Neural progenitor cell (in vitro differentiated cells): Measurements from ENCODE around the gene CPEB2. TPM values are rescaled to one million over a fixed set of nuclear protein-coding genes. Genes with fewer than 3 reads are reported as not detected.

Source experiments
- DNase-seq: peaks from one replicate; pipeline ENCODE4 v3.0.0-alpha.2; 2016; ENCODE audit warnings: low spot score
- H2AFZ ChIP-seq: fragments of 200-600 bp; sonication (generic); replicated peaks from 2 replicates; pipeline ENCODE4 v1.6.1; 2016; ENCODE audit warnings: antibody characterized with exemption
- H3F3A ChIP-seq: fragments of 200-600 bp; sonication (generic); 2 replicates; pipeline ENCODE4 v1.6.1; 2016; ENCODE audit warnings: antibody characterized with exemption, low read depth
- H3K27ac ChIP-seq: fragments of 200-600 bp; sonication (generic); 2 replicates; pipeline ENCODE4 v1.5.1; 2016; ENCODE audit warnings: mild to moderate bottlenecking
- H3K27me3 ChIP-seq: fragments of 200-600 bp; sonication (generic); 2 replicates; pipeline ENCODE4 v1.6.1; 2016; ENCODE audit warnings: mild to moderate bottlenecking, moderate library complexity
- H3K36me3 ChIP-seq: fragments of 200-600 bp; sonication (generic); 2 replicates; pipeline ENCODE4 v1.5.1; 2016
- H3K4me1 ChIP-seq: fragments of 200-600 bp; sonication (generic); 2 replicates; pipeline ENCODE4 v1.6.1; 2016; ENCODE audit warnings: mixed run types
- H3K4me2 ChIP-seq: fragments of 200-600 bp; sonication (generic); 2 replicates; pipeline ENCODE4 v1.6.1; 2016
- H3K4me3 ChIP-seq: fragments of 200-600 bp; sonication (generic); 2 replicates; pipeline ENCODE4 v1.5.1; 2016
- H3K79me2 ChIP-seq: fragments of 200-600 bp; sonication (generic); 2 replicates; pipeline ENCODE4 v1.6.1; 2016; ENCODE audit warnings: low read depth
- H3K9ac ChIP-seq: fragments of 200-600 bp; sonication (generic); 2 replicates; pipeline ENCODE4 v1.6.1; 2016
- H3K9me3 ChIP-seq: fragments of 200-600 bp; sonication (generic); 2 replicates; pipeline ENCODE4 v1.5.1; 2016; ENCODE audit warnings: low read depth
- H4K20me1 ChIP-seq: fragments of 200-600 bp; sonication (generic); 2 replicates; pipeline ENCODE4 v1.6.1; 2016; ENCODE audit warnings: low read depth
- H3K27ac Mint-ChIP-seq: 3 replicates; pipeline ENCODE4 v1.8.0; 2021; ENCODE audit warnings: mixed read lengths
- H3K27me3 Mint-ChIP-seq: 2 replicates; pipeline ENCODE4 v1.8.0; 2022; ENCODE audit warnings: low read depth, mild to moderate bottlenecking, inconsistent platforms, moderate library complexity, mixed read lengths; ENCODE audit not compliant: insufficient read depth
- H3K36me3 Mint-ChIP-seq: 3 replicates; pipeline ENCODE4 v1.8.0; 2021; ENCODE audit warnings: mixed read lengths
- H3K4me1 Mint-ChIP-seq: 3 replicates; pipeline ENCODE4 v1.8.0; 2021; ENCODE audit warnings: mixed read lengths
- H3K4me3 Mint-ChIP-seq: 3 replicates; pipeline ENCODE4 v1.8.0; 2021; ENCODE audit warnings: mild to moderate bottlenecking, moderate library complexity, mixed read lengths
- H3K9me3 Mint-ChIP-seq: 3 replicates; pipeline ENCODE4 v1.8.0; 2020; ENCODE audit warnings: mixed read lengths
- EZH2 ChIP-seq: fragments of 200-600 bp; sonication (generic); IDR thresholded peaks from 2 replicates; pipeline ENCODE4 v1.6.1; 2017; ENCODE audit warnings: antibody characterized with exemption, mild to moderate bottlenecking, moderate library complexity
- EZH2phosphoT487 ChIP-seq: fragments of 200-600 bp; sonication (generic); IDR thresholded peaks from 2 replicates; pipeline ENCODE4 v1.6.1; 2017; ENCODE audit warnings: antibody characterized with exemption
- total RNA-seq: library from RNA; depleted of rRNA; stranded (reverse); fragments of >200 nt; gene quantifications from 2 replicates; pipeline ENCODE4 v1.2.3, GENCODE V29; 2015; ENCODE audit warnings: low replicate concordance
- TF ChIP-seq, protein P1 (sequence below): fragments of 200-600 bp; sonication (generic); IDR thresholded peaks from 2 replicates; pipeline ENCODE4 v1.5.1; 2017; ENCODE audit warnings: antibody characterized with exemption, mild to moderate bottlenecking

Gene CPEB2
- total RNA-seq, 1 donor from 2014 or later, result 1.9 TPM

DNA sequence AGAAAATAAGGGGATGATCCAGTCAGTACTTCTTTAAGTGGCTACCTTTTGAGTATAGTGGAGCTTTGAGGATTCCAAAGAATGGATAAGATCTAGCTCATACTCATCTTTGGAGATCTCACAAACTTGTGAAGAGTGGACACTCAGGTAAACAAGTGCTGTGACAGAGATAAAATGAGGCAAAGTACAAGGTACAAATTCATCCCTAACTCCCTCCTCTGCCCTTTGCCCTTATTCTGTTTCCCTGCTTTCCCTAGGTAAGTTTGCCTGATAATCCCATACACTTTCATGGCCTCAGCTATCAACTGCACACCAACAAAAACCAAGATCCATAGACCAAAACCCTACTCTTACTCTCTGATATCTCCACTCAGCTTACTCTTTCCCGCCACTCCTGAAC lies 16.4 kb upstream of the CPEB2 start:
- Histone ChIP-seq H3K79me2 (no peaks in the 10 kb centered on the region), H4K20me1 (no peaks in the 10 kb centered on the region), H3K9me3 (no peaks in the 10 kb centered on the region), H3K27ac (no peak overlapping the region), H3K4me2 (no peak overlapping the region), H3K27me3 (no peaks in the 10 kb centered on the region), H2AFZ (no peak overlapping the region), H3K36me3 (no peaks in the 10 kb centered on the region), H3K4me1 (no peaks in the 10 kb centered on the region), H3F3A (no peaks in the 10 kb centered on the region), H3K4me3 (no peak overlapping the region), H3K9ac (no peak overlapping the region)
- Mint-ChIP-seq H3K4me3 (no peak overlapping the region), H3K27ac (no peak overlapping the region), H3K4me1 (no peaks in the 10 kb centered on the region), H3K9me3 (no peaks in the 10 kb centered on the region), H3K36me3 (no peaks in the 10 kb centered on the region), H3K27me3 (no peaks in the 10 kb centered on the region)
- no peak for TF ChIP-seq EZH2
- TF ChIP-seq EZH2phosphoT487, result no peak
- TF ChIP-seq, protein P1, sequence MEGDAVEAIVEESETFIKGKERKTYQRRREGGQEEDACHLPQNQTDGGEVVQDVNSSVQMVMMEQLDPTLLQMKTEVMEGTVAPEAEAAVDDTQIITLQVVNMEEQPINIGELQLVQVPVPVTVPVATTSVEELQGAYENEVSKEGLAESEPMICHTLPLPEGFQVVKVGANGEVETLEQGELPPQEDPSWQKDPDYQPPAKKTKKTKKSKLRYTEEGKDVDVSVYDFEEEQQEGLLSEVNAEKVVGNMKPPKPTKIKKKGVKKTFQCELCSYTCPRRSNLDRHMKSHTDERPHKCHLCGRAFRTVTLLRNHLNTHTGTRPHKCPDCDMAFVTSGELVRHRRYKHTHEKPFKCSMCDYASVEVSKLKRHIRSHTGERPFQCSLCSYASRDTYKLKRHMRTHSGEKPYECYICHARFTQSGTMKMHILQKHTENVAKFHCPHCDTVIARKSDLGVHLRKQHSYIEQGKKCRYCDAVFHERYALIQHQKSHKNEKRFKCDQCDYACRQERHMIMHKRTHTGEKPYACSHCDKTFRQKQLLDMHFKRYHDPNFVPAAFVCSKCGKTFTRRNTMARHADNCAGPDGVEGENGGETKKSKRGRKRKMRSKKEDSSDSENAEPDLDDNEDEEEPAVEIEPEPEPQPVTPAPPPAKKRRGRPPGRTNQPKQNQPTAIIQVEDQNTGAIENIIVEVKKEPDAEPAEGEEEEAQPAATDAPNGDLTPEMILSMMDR, result no peak
- no peak for DNase-seq

DNA sequence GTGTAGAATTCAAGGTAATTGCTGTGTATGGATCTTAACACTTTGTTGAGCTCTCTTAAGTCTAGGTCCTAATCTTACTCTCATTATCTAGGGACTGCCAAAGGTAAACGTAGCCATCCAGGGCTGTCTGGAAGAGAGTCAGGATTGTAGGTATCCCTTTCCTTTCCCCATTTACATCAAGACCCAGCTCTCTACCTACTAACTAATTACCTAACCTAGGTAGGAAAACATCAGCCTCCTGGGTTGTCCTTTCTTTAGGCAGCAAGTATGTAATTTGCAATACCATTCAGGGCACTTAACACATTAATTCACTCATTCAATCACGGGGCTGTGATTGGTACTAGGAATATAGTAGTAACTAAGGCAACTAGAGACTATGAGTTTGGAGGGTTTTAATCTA lies 15.2 kb upstream of the CPEB2 start:
- Histone ChIP-seq H3K79me2 (no peaks in the 10 kb centered on the region), H3K4me2 (no peak overlapping the region), H3K4me3 (no peak overlapping the region), H2AFZ (no peak overlapping the region), H3K27ac (no peak overlapping the region), H4K20me1 (no peaks in the 10 kb centered on the region), H3K36me3 (no peaks in the 10 kb centered on the region), H3K27me3 (no peaks in the 10 kb centered on the region), H3K4me1 (no peaks in the 10 kb centered on the region), H3F3A (no peaks in the 10 kb centered on the region), H3K9me3 (no peaks in the 10 kb centered on the region), H3K9ac (no peak overlapping the region)
- TF ChIP-seq EZH2 (no peak), EZH2phosphoT487 (no peak)
- TF ChIP-seq, protein P1, result no peak
- no peaks in the 10 kb centered on the region for H3K27me3 Mint-ChIP-seq
- no peaks in the 10 kb centered on the region for H3K9me3 Mint-ChIP-seq
- no peaks in the 10 kb centered on the region for H3K4me1 Mint-ChIP-seq
- H3K4me3 Mint-ChIP-seq, result no peak overlapping the region
- H3K36me3 Mint-ChIP-seq, result no peaks in the 10 kb centered on the region
- no peak overlapping the region for H3K27ac Mint-ChIP-seq
- DNase-seq, result no peak

DNA sequence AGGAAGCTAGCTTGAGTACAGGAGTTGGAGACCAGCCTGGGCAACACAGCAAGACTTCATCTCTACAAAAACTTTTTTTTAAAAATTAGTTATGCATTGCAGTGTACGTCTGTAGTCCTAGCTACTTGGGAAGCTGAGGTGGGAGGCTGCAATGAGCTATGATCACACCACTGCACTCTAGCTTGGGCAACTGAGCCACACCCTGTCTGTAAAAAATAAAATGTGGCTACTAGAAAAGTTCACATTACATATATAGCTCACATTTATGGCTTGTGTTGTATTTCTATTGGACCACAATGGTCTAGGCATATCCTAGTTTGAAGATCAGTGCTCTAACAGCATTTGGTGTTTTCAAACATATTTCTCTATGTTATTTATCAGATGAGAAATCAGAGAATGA lies 11.8 kb upstream of the CPEB2 start:
- H3K27me3 ChIP-seq, result no peaks in the 10 kb centered on the region
- no peak overlapping the region for H2AFZ ChIP-seq
- H3K4me2 ChIP-seq, result no peak overlapping the region
- no peaks in the 10 kb centered on the region for H4K20me1 ChIP-seq
- TF ChIP-seq EZH2phosphoT487 (no peak), EZH2 (no peak)
- TF ChIP-seq, protein P1, result no peak
- no peak for DNase-seq
- H3K36me3 Mint-ChIP-seq, result no peaks in the 10 kb centered on the region
- no peak overlapping the region for H3K9ac ChIP-seq
- no peak overlapping the region for H3K27ac ChIP-seq
- no peaks in the 10 kb centered on the region for H3K9me3 ChIP-seq
- H3F3A ChIP-seq, result no peaks in the 10 kb centered on the region
- no peak overlapping the region for H3K4me3 Mint-ChIP-seq
- H3K4me1 Mint-ChIP-seq, result no peaks in the 10 kb centered on the region
- H3K79me2 ChIP-seq, result no peaks in the 10 kb centered on the region
- H3K4me3 ChIP-seq, result no peak overlapping the region
- H3K27ac Mint-ChIP-seq, result no peak overlapping the region
- H3K9me3 Mint-ChIP-seq, result no peaks in the 10 kb centered on the region
- peaks cover 2% of the 10 kb centered on the region for H3K27me3 Mint-ChIP-seq
- no peaks in the 10 kb centered on the region for H3K4me1 ChIP-seq
- H3K36me3 ChIP-seq, result no peaks in the 10 kb centered on the region

DNA sequence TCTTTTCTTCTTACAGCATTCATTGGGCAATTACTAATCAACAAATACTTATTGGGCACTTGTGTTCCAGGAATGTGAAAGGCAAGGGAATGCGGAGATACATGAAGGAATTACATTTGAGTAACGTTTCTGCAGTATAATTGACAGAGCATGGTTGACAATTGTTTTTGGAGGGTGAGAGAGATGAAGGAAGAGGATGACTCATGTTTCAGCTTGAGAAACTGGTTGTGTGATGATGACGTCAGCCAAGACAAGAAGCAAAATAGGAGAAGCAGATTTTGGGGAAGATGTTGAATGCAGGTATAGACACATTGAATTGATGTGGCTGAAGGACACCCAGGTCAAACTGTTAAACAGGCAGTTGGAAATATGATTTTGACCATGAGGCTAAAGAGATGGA lies 8.0 kb upstream of the CPEB2 start:
- Histone ChIP-seq H3K4me3 (no peak overlapping the region), H3K27me3 (no peaks in the 10 kb centered on the region), H3K4me2 (no peak overlapping the region), H2AFZ (no peak overlapping the region), H4K20me1 (no peaks in the 10 kb centered on the region), H3K9ac (no peak overlapping the region), H3K79me2 (no peaks in the 10 kb centered on the region), H3K9me3 (no peaks in the 10 kb centered on the region), H3K36me3 (no peaks in the 10 kb centered on the region), H3K27ac (no peak overlapping the region), H3K4me1 (no peaks in the 10 kb centered on the region), H3F3A (no peaks in the 10 kb centered on the region)
- Mint-ChIP-seq H3K4me1 (no peaks in the 10 kb centered on the region), H3K4me3 (no peak overlapping the region), H3K36me3 (no peaks in the 10 kb centered on the region), H3K27me3 (peaks cover 8% of the 10 kb centered on the region), H3K27ac (no peak overlapping the region), H3K9me3 (peaks cover 4% of the 10 kb centered on the region)
- TF ChIP-seq, protein P1, result no peak
- TF ChIP-seq EZH2 (no peak), EZH2phosphoT487 (no peak)
- DNase-seq, result no peak
